Measurements from ENCODE around the gene JMJD6.

Gene JMJD6

DNA sequence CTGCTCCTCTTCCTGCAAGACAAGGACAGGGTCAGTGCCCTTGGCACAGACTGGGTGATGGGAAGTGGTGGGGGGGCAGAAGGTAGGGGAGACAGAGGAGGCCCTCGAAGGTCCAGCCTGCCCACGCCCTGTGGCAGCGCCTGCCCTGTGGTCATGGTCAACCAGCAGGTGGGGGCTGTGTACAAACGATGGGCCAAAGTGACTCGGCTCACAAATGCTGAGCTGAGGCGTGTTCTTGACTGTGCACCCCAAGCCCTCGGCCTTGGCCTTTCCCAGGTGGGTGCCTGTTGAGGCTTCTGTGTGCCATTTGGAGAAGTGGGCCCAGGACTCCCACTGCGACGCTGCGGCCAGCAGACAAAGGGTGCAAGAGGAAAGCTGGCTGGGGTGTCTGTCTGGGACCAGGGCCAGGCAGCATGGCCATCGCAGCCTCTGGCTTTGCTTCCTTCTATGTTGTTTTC lies 38.2 kb downstream of the JMJD6 start:
- no peaks in the 10 kb centered on the region for H3K9me2 ChIP-seq (ENCODE audit: low read depth, low read length)
- TF ChIP-seq, protein P1, sequence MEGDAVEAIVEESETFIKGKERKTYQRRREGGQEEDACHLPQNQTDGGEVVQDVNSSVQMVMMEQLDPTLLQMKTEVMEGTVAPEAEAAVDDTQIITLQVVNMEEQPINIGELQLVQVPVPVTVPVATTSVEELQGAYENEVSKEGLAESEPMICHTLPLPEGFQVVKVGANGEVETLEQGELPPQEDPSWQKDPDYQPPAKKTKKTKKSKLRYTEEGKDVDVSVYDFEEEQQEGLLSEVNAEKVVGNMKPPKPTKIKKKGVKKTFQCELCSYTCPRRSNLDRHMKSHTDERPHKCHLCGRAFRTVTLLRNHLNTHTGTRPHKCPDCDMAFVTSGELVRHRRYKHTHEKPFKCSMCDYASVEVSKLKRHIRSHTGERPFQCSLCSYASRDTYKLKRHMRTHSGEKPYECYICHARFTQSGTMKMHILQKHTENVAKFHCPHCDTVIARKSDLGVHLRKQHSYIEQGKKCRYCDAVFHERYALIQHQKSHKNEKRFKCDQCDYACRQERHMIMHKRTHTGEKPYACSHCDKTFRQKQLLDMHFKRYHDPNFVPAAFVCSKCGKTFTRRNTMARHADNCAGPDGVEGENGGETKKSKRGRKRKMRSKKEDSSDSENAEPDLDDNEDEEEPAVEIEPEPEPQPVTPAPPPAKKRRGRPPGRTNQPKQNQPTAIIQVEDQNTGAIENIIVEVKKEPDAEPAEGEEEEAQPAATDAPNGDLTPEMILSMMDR (IDR thresholded peaks at IDR 0.05; ENCODE audit: low read length), result no peak
- no peak for TF ChIP-seq EZH2 (IDR thresholded peaks at IDR 0.05; ENCODE audit: borderline replicate concordance, low read length)
- H4K20me1 ChIP-seq (ENCODE audit: insufficient read depth, low read length), result no peaks in the 10 kb centered on the region
- H3K4me3 ChIP-seq (ENCODE audit: low read depth, low read length, poor library complexity, severe bottlenecking), result no peak overlapping the region
- H3K9ac ChIP-seq (ENCODE audit: low read length), result no peak overlapping the region
- no peaks in the 10 kb centered on the region for H3F3A ChIP-seq (ENCODE audit: insufficient read depth, low read length)
- no peaks in the 10 kb centered on the region for H3K79me2 ChIP-seq (ENCODE audit: insufficient read depth, low read length)
- 0 out of 2 replicates have a peak, but pooled peaks cover 14% of the 10 kb centered on the region for H3K27me3 ChIP-seq (ENCODE audit: insufficient read depth, low read length)
- no peak overlapping the region for H3K27ac ChIP-seq (ENCODE audit: low read depth, low read length, poor library complexity, severe bottlenecking)
- H3K4me1 ChIP-seq (ENCODE audit: insufficient read depth, low read length, severe bottlenecking), result no peaks in the 10 kb centered on the region
- H3K36me3 ChIP-seq (ENCODE audit: insufficient read depth, low read length), result no peaks in the 10 kb centered on the region
- no peaks in the 10 kb centered on the region for H3K9me3 ChIP-seq (ENCODE audit: low read length)
- H2AFZ ChIP-seq (ENCODE audit: low read length), result no peak overlapping the region
- H3K4me2 ChIP-seq (ENCODE audit: low read length), result no peak overlapping the region

DNA sequence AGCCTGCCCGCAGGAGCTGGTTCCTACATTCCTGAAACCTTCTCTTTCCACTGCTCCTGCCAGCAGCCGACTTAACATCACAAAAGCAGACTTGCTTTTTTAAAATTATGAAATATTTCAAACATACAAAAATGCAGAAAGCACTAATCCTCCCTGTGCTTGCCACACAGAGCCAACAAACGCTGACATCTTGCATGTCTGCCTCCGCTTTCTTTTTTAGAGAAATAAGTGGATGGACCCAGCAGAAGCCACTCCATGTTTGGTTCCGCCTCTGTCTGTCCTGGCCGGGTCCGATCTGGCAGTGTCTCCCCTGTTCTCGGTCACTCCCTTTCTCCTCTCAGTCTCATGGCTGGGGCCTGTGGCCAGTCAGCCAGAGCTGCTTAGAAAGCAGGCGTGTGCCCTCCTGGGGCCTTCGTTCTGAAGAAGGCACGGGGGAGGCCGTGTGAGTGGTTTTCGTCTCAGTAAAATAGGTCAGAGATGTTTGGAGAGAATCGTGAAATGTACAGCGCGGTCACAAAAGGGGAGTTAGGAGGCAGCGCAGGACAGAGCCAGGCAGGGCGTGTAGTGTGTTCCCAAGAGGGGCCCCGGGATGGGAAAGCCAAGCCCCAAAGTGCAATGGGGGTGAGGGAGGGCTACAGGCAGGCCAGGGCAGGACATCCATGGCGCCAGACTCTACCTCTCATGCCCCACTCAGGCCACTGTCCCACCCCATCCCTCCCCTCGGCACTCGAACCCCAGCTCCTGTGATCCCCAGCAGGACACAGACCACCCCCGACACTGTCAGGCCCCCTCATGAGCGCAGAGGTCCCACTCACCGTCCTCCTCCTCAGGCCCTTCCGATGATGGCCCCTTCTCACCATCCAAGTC lies 38.9 kb downstream of the JMJD6 start:
- H3K27me3 ChIP-seq (ENCODE audit: insufficient read depth, low read length), result peaks cover 19% of the 10 kb centered on the region; the same call in 1 of the 2 replicates
- no peak overlapping the region for H3K4me2 ChIP-seq (ENCODE audit: low read length)
- H3K79me2 ChIP-seq (ENCODE audit: insufficient read depth, low read length), result no peaks in the 10 kb centered on the region
- H3K4me1 ChIP-seq (ENCODE audit: insufficient read depth, low read length, severe bottlenecking), result no peaks in the 10 kb centered on the region
- H3K9me3 ChIP-seq (ENCODE audit: low read length), result no peaks in the 10 kb centered on the region
- H3K27ac ChIP-seq (ENCODE audit: low read depth, low read length, poor library complexity, severe bottlenecking), result no peak overlapping the region
- TF ChIP-seq, protein P1 (IDR thresholded peaks at IDR 0.05; ENCODE audit: low read length), result no peak
- TF ChIP-seq EZH2 (IDR thresholded peaks at IDR 0.05; ENCODE audit: borderline replicate concordance, low read length), result no peak
- H3K9me2 ChIP-seq (ENCODE audit: low read depth, low read length), result no peaks in the 10 kb centered on the region
- no peaks in the 10 kb centered on the region for H3K36me3 ChIP-seq (ENCODE audit: insufficient read depth, low read length)
- H2AFZ ChIP-seq (ENCODE audit: low read length), result no peak overlapping the region
- H4K20me1 ChIP-seq (ENCODE audit: insufficient read depth, low read length), result no peaks in the 10 kb centered on the region
- no peak overlapping the region for H3K4me3 ChIP-seq (ENCODE audit: low read depth, low read length, poor library complexity, severe bottlenecking)
- H3K9ac ChIP-seq (ENCODE audit: low read length), result no peak overlapping the region
- no peaks in the 10 kb centered on the region for H3F3A ChIP-seq (ENCODE audit: insufficient read depth, low read length)

DNA sequence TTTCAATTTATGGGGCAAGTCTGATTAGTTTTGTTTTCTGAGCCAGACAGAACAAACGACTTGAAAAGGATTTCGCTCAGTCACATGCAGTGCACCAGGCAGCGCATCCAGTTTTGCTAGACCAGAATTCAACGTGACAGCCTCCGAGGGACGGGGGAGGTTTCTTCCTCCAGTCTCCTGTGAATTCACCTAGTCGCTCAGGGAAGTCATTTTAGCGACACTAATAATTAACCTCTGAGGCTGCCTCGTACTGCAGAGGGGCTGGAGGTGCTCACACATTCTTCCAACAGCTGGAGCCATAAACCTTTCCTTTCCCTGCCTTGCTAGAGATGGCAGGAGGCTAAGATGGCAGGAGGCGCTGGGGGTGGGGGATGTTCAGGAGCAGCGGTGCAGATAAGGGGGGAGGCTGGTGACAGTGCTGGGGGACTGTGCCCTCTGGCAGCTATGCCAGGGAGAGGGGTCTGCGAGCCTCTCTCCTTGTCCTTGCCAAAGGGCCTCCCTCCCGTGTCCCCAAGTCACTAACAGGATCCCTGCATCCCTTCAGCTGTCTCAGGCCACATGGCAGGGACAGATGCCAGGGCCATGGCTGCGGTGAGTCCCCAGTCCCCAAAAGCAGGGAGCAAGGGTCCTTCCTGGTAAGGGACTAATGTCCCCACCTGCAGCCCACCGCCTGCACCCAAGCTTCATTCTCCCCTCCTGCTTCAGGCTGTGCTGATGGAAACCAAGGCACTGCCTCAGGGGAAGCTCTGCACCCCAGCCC lies 39.7 kb downstream of the JMJD6 start:
- Histone ChIP-seq H3K9me3 (ENCODE audit: low read length) (no peaks in the 10 kb centered on the region), H3K36me3 (ENCODE audit: insufficient read depth, low read length) (no peaks in the 10 kb centered on the region), H3F3A (ENCODE audit: insufficient read depth, low read length) (no peaks in the 10 kb centered on the region), H3K4me1 (ENCODE audit: insufficient read depth, low read length, severe bottlenecking) (no peaks in the 10 kb centered on the region), H3K9ac (ENCODE audit: low read length) (no peak overlapping the region), H4K20me1 (ENCODE audit: insufficient read depth, low read length) (no peaks in the 10 kb centered on the region), H3K4me2 (ENCODE audit: low read length) (no peak overlapping the region), H3K9me2 (ENCODE audit: low read depth, low read length) (no peaks in the 10 kb centered on the region), H3K27me3 (ENCODE audit: insufficient read depth, low read length) (peaks cover 22% of the 10 kb centered on the region; the same call in 1 of the 2 replicates), H3K27ac (ENCODE audit: low read depth, low read length, poor library complexity, severe bottlenecking) (no peak overlapping the region), H2AFZ (ENCODE audit: low read length) (no peak overlapping the region), H3K79me2 (ENCODE audit: insufficient read depth, low read length) (no peaks in the 10 kb centered on the region), H3K4me3 (ENCODE audit: low read depth, low read length, poor library complexity, severe bottlenecking) (no peak overlapping the region)
- TF ChIP-seq, protein P1 (IDR thresholded peaks at IDR 0.05; ENCODE audit: low read length), result no peak
- TF ChIP-seq EZH2 (IDR thresholded peaks at IDR 0.05; ENCODE audit: borderline replicate concordance, low read length), result no peak
